AG04450 (cell line): Measurements from ENCODE around the gene C11orf97. TPM values are rescaled to one million over a fixed set of nuclear protein-coding genes. Genes with fewer than 3 reads are reported as not detected.

Experiments used
- CTCF ChIA-PET: fragments of 300-600, 350-600 bp; formaldehyde crosslinking; extraction: SDS; loops from one replicate; lab custom pipeline; 2022; ENCODE audit warnings: antibody characterized with exemption, inconsistent platforms; lab: Charles Lee
- POLR2A ChIA-PET: fragments of 350-600 bp; formaldehyde crosslinking; extraction: SDS; loops from one replicate; lab custom pipeline; 2021; ENCODE audit warnings: antibody characterized with exemption, inconsistent platforms; lab: Yijun Ruan, JAX
- DNase-seq: peaks from one replicate; pipeline ENCODE4 v3.0.0-alpha.2; 2011; ENCODE audit warnings: low read depth, low spot score
- H3K27ac ChIP-seq: one replicate; pipeline ENCODE4 v1.5.1; 2012; ENCODE audit warnings: low read depth, low read length, control low read depth
- H3K27me3 ChIP-seq: one replicate; pipeline ENCODE4 v1.6.0; 2012; ENCODE audit warnings: low read length; ENCODE audit not compliant: control insufficient read depth, insufficient read depth
- H3K4me3 ChIP-seq: 2 replicates; pipeline ENCODE4 v1.5.1; 2011; ENCODE audit warnings: mild to moderate bottlenecking, low read depth, low read length, control low read depth
- H3K9me3 ChIP-seq: 2 replicates; pipeline ENCODE4 v1.5.1; 2012; ENCODE audit warnings: low read length; ENCODE audit not compliant: control insufficient read depth, insufficient read depth
- polyA plus RNA-seq: library from polyadenylated mRNA; depleted of rRNA; stranded (reverse); fragments of >200 nt; gene quantifications from 2 replicates; pipeline ENCODE4 v1.2.3, GENCODE V29; 2011
- TF ChIP-seq, protein P1 (sequence below): IDR thresholded peaks from 2 replicates; pipeline ENCODE4 v1.5.1; 2011; ENCODE audit warnings: low read depth, low read length, control low read depth, inconsistent platforms

C11orf97 gene
- polyA plus RNA-seq, 1 experiment: not detected

DNA sequence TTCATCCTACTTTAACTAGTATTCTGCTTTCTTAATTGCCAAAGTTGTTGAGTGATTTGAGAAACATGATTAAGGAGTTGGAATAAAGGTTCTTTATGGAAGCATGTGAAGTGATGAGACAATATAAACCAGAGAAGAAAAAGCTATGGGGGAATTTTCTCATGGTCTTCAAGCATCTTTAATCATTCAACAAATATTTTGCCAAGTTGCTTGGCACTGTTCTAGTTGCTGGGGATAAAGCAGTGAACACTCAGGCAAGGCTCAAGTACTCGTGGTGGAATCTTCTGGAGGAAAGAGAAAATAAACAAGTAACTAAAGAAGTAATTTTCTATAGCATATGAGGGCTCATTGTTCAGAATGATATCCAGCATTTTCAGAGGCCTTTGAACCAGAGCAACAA lies 45.7 kb downstream of the C11orf97 start:
- DNase-seq: no peak
- ChIA-PET CTCF (interaction anchor here (1.6 kb wide), 1 partner anchor 65 kb away, joined by 3 read pairs; no protein-coding TSS in a partner anchor), POLR2A (no interaction called here)
- Histone ChIP-seq H3K27ac (no peak overlapping the region), H3K9me3 (no peaks in the 10 kb centered on the region), H3K27me3 (no peaks in the 10 kb centered on the region), H3K4me3 (no peak overlapping the region)
- TF ChIP-seq, protein P1, sequence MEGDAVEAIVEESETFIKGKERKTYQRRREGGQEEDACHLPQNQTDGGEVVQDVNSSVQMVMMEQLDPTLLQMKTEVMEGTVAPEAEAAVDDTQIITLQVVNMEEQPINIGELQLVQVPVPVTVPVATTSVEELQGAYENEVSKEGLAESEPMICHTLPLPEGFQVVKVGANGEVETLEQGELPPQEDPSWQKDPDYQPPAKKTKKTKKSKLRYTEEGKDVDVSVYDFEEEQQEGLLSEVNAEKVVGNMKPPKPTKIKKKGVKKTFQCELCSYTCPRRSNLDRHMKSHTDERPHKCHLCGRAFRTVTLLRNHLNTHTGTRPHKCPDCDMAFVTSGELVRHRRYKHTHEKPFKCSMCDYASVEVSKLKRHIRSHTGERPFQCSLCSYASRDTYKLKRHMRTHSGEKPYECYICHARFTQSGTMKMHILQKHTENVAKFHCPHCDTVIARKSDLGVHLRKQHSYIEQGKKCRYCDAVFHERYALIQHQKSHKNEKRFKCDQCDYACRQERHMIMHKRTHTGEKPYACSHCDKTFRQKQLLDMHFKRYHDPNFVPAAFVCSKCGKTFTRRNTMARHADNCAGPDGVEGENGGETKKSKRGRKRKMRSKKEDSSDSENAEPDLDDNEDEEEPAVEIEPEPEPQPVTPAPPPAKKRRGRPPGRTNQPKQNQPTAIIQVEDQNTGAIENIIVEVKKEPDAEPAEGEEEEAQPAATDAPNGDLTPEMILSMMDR: no peak

DNA sequence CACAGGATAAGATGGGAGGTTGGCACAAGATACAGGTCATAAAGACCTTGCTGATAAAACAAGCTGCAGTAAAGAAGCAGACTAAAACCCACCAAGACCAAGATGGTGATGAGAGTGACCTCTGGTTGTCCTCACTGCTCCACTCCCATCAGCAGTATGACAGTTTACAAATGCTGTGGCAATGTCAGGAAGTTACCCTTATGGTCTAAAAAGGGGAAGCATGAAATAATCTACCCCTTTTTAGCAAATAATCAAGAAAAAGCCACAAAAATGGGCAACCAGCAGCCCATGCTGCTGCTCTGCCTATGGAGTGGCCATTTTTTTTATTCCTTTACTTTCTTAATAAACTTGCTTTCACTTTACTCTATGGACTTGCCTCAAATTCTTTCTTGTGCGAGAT lies 46.2 kb downstream of the C11orf97 start:
- TF ChIP-seq, protein P1: no peak
- no peak overlapping the region for H3K4me3 ChIP-seq
- H3K27ac ChIP-seq: no peak overlapping the region
- H3K27me3 ChIP-seq: no peaks in the 10 kb centered on the region
- CTCF ChIA-PET: interaction anchor here (0.7 to 1.6 kb wide), 4 partner anchors 40 to 270 kb away, joined by 3 to 4 read pairs (median 3); no protein-coding TSS in a partner anchor
- POLR2A ChIA-PET: no interaction called here
- no peak for DNase-seq
- H3K9me3 ChIP-seq: no peaks in the 10 kb centered on the region

DNA sequence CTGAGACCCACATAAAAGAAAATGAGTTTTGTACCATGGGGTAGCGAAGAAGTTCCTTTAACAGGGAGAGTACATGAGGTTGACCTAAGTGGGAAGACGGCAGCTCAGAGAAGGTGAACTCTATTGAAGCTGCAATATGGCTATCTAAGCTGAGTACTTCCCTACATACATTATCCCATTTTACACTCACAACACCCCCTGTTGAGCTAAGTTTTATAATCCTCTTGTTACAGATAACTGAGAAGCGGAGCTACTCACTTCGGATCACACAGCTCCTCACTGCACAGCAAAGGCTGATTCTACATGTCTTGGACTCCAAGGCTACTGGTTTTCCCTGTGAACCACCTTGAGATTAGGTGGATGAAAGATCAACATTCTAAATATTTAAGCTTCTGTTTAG lies 46.7 kb downstream of the C11orf97 start:
- ChIA-PET POLR2A (no interaction called here), CTCF (interaction anchor here (0.7 to 1.6 kb wide), 4 partner anchors 40 to 269 kb away, joined by 3 to 4 read pairs (median 3); no protein-coding TSS in a partner anchor)
- DNase-seq: no peak
- Histone ChIP-seq H3K4me3 (no peak overlapping the region), H3K27ac (no peak overlapping the region), H3K9me3 (no peaks in the 10 kb centered on the region), H3K27me3 (no peaks in the 10 kb centered on the region)
- TF ChIP-seq, protein P1: no peak

DNA sequence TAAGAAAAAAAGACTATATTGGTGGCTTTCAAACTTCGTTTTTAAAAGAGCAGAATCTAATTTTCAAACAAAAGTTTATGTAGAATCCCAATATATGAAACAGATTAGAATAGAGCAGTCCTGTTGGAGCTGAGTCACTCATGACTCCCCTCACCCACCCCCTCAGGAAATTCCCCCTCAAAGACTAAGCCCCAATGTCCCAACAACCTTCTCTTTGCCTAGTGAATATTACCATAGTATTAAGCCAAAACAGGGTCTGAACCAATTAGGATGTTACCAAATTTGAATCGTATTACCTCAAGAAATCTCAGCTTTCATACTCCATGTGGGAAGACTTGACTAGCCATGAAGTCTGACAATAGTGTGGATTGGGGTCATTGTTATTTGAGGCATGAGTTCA lies 47.1 kb downstream of the C11orf97 start:
- Histone ChIP-seq H3K27me3 (no peaks in the 10 kb centered on the region), H3K27ac (no peak overlapping the region), H3K9me3 (no peaks in the 10 kb centered on the region), H3K4me3 (no peak overlapping the region)
- no peak for DNase-seq
- ChIA-PET CTCF (interaction anchor here (1.1 to 1.6 kb wide), 3 partner anchors 40 to 64 kb away, joined by 3 to 4 read pairs (median 3); no protein-coding TSS in a partner anchor), POLR2A (no interaction called here)
- TF ChIP-seq, protein P1: no peak

DNA sequence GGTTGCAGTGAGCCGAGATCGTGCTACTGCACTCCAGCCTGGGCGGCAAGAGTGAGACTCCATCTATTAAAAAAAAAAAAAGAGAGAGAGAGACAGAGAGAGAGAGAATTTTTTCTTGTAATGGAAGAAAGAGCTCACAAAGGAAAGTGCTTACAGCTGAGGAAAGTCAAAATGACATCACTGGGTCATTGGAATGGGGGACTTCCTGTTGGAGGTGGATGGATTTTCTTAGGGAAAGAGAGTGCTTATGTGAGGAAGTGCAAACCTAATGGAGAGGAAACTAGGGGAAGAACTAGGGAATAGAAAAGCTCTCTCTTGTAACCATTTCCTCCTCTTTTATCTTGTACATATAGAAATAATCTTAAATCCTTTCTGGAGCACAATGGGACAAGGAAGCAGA lies 48.6 kb downstream of the C11orf97 start:
- ChIA-PET POLR2A (no interaction called here), CTCF (interaction anchor here (1.0 to 1.3 kb wide), 3 partner anchors 41 to 43 kb away, joined by 3 to 5 read pairs (median 4); no protein-coding TSS in a partner anchor)
- no peak overlapping the region for H3K4me3 ChIP-seq
- no peaks in the 10 kb centered on the region for H3K9me3 ChIP-seq
- H3K27me3 ChIP-seq: no peaks in the 10 kb centered on the region
- H3K27ac ChIP-seq: no peak overlapping the region
- TF ChIP-seq, protein P1: no peak
- DNase-seq: no peak
